GDM1 (cell line): Measurements from ENCODE around the gene CRNKL1.

Experiments used
- DNase-seq: peaks from one replicate; lab custom pipeline; 2025; lab: John Stamatoyannopoulos, UW

CRNKL1 gene

GRCh38 chr20:20060234-20060998 lies 8.2 kb upstream of the CRNKL1 start:
- DNase-seq: no peak

GRCh38 chr20:20051767-20052073 lies 546 bp downstream of the CRNKL1 start:
- DNase-seq: no peak

- no peak for DNase-seq
Observed at GRCh38 chr20:20039752-20040387, 12.4 kb downstream of the CRNKL1 start.

- no peak for DNase-seq
Observed at GRCh38 chr20:20038586-20038985, 13.7 kb downstream of the CRNKL1 start.

- DNase-seq: no peak
Observed at GRCh38 chr20:20037960-20038359, 14.3 kb downstream of the CRNKL1 start.

GRCh38 chr20:20036756-20037155 lies 15.5 kb downstream of the CRNKL1 start:
- DNase-seq: no peak

- DNase-seq: no peak
Observed at GRCh38 chr20:20034486-20034885, 17.8 kb downstream of the CRNKL1 start.

- DNase-seq: no peak
Observed at GRCh38 chr20:20031790-20032189, 20.5 kb downstream of the CRNKL1 start.

GRCh38 chr20:20027284-20027683 lies 25.0 kb downstream of the CRNKL1 start:
- no peak for DNase-seq

GRCh38 chr20:20024942-20025341 lies 27.3 kb downstream of the CRNKL1 start:
- DNase-seq: no peak

GRCh38 chr20:20023395-20023794 lies 28.9 kb downstream of the CRNKL1 start:
- no peak for DNase-seq

GRCh38 chr20:20022498-20022897 lies 29.8 kb downstream of the CRNKL1 start:
- no peak for DNase-seq

- no peak for DNase-seq
Observed at GRCh38 chr20:20021835-20022234, 30.4 kb downstream of the CRNKL1 start.

- DNase-seq: no peak
Observed at GRCh38 chr20:20020908-20021307, 31.4 kb downstream of the CRNKL1 start.

GRCh38 chr20:20019123-20019522 lies 33.1 kb downstream of the CRNKL1 start:
- DNase-seq: no peak

- DNase-seq: no peak
Observed at GRCh38 chr20:20018366-20018765, 33.9 kb downstream of the CRNKL1 start.

GRCh38 chr20:20017844-20018185 lies 34.5 kb downstream of the CRNKL1 start:
- no peak for DNase-seq

- peak; percentile 82 for DNase-seq
Observed at GRCh38 chr20:20017001-20017843, 35.0 kb downstream of the CRNKL1 start, which contains the start of gene NAA20. Gene NAA20, plus strand, starts transcription at chr20:20017362. Its CDS starts 35 bp downstream, at chr20:20017397.

- DNase-seq: no peak
Observed at GRCh38 chr20:20014659-20015058, 37.6 kb downstream of the CRNKL1 start.

- DNase-seq: no peak
Observed at GRCh38 chr20:20012541-20012940, 39.7 kb downstream of the CRNKL1 start.

GRCh38 chr20:20010639-20011500 lies 41.4 kb downstream of the CRNKL1 start:
- no peak for DNase-seq

- DNase-seq: no peak
Observed at GRCh38 chr20:20009784-20010253, 42.4 kb downstream of the CRNKL1 start.
